GM19467 (cell line): ENCODE data around the gene APLP2.
"Not testable (repeated sequence)": the region's sequence is repeated elsewhere in the genome, so short reads cannot be mapped to it uniquely, and the experiment has no call there.

ENCODE experiments used
- ATAC-seq: cut with Tn5 transposase; IDR thresholded peaks from one replicate; pipeline ENCODE4 v1.9.1; 2021; ENCODE audit warnings: mild to moderate bottlenecking, moderate library complexity; ENCODE audit not compliant: unreplicated experiment

The APLP2 gene

DNA sequence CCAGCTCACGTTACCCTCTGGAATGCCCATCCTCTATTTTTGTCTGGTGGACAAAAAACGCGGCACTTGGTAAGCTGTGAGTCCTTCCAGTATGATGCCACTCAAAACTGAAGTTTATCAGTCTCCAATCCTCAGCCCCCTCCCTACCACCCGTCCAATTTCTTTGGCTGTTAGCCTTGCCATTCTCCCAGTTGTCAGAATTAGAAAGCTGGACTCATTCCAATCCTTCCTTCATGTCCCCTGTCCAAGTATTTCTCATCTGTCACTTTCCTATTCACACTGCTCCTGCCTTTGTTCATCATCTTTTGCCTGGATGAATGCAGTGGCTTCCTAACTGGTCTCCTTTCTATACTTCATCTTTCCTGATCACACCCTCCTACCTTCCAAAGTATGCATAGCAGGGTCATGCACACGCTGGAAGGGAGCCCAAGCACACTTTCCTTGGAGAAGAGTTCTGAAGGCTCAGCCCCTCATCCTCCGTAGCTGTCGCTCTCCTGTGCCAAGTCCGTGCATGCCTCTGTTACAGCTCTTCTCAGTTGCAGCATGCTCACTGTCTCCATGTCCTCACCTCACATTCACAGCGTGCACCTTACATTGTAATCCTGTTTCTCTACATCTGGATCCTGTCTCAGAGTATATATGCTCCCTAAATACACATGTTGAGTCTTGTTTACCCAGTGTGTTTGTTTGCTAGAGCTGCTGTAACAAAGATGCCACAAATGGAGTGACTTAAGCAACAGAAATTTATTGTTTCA lies 19.4 kb downstream of the APLP2 start:
- ATAC-seq: no peak

DNA sequence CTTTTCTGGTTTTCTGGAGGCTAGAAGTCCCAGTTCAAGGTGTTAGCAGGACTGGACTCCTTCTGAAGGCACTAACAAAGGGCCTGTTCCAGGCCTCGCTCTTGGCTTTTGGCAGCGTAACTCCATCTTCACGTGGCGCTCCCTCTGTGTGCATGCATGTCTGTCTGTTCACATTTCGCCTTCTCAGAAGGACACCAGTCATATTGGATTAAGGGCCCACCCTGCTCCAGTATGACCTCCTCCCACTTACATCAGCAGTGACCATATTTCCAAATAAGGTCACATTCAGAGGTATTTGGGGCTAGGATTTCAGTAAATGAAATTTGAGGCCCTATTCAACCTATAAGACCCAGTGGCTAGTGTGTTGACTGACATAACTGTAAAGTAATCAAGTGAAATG lies 20.0 kb downstream of the APLP2 start:
- ATAC-seq: no peak

DNA sequence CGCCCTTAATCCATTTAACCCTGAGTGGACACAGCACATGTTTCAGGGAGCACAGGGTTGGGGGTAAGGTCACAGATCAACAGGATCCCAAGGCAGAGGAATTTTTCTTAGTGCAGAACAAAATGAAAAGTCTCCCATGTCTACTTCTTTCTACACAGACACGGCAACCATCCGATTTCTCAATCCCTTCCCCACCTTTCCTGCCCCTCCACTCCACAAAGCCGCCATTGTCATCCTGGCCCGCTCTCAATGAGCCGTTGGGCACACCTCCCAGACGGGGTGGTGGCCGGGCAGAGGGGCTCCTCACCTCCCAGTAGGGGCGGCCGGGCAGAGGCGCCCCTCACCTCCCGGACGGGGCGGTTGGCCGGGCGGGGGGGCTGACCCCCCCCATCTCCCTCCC lies 20.8 kb downstream of the APLP2 start:
- ATAC-seq: not testable (repeated sequence)

DNA sequence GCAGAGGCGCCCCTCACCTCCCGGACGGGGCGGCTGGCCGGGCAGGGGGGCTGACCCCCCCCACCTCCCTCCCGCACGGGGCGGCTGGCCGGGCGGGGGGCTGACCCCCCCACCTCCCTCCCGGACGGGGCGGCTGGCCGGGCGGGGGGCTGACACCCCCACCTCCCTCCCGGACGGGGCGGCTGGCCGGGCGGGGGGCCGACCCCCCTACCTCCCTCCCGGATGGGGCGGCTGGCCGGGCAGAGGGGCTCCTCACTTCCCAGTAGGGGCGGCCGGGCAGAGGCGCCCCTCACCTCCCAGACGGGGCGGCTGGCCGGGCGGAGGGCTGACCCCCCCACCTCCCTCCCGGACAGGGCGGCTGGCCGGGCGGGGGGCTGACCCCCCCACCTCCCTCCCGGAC lies 21.5 kb downstream of the APLP2 start:
- ATAC-seq: not testable (repeated sequence)

DNA sequence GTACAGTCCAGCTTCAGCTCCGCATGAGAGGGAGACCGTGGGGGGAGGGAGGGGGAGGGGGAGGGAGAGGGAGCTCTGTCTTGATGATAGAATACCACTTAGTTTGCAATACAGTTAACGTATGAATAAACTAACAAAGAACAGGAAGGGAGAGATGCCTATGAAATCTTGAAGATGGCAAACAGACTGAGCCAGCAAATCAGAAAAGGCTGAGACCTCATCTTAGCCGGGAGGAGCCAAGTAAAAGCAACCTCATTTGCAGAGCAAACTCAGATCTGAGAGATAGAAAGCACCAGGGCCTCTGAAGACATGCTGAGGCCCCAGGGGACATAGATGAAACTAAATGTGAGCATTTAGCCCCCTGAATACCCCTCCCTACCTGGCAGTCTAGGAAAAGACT lies 23.0 kb downstream of the APLP2 start:
- no peak for ATAC-seq

DNA sequence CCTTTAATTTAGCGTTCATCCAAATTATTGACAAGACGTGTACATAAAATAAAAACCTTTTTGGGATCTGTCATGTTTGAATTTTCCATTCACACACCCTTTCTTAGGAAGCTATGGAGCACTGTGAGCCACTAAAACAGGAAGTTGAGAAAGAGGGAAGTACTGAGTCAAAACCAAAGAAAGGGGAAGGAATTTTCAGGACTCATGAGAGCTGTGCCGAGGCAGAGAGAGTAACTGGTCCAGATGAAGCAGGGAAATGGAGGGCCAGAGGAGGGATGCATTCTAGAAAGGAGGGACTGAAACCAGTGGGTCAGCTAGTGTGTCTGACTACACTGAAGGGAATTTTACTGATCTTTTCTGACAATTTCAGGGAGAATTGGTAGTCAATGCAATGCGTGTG lies 24.9 kb downstream of the APLP2 start:
- ATAC-seq: no peak

DNA sequence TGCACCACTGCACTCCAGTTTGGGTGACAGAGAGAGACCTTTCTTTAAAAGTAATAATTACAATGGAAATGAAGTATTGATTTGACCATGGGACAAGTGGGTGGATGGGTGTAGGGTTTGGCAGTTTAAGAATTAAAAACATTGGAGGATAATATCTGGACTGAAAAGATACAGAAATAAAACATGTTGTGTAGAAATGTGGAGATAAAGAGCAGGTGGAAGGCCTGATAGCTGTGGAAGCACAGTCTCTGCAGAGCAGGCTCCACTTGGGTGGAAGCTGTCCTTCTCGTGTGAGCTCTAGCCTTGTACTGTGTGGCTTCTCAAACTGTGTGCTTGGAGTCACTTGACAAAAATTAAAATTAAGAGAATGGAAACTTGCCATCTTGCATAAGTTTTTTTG lies 25.6 kb downstream of the APLP2 start:
- ATAC-seq: no peak

DNA sequence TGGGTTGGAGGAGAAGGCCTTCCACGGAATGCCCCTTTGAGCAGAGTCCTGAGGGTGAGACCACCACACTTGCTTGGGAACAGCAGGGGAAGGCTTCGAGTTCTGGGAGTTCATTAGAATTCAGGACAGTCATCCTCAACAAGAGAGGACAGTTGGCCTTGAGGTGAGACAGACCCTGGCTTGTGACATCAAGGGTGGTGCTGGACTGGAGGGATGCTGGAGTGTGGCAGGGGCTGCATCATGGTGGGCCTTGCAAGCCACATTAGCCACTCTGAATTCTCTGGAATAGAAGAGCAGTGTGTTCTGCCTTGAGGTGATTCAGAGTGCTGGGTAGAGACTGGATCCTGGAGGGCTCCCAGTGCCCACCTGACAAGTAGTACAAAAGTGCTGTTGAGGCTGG lies 26.3 kb downstream of the APLP2 start:
- ATAC-seq: no peak

DNA sequence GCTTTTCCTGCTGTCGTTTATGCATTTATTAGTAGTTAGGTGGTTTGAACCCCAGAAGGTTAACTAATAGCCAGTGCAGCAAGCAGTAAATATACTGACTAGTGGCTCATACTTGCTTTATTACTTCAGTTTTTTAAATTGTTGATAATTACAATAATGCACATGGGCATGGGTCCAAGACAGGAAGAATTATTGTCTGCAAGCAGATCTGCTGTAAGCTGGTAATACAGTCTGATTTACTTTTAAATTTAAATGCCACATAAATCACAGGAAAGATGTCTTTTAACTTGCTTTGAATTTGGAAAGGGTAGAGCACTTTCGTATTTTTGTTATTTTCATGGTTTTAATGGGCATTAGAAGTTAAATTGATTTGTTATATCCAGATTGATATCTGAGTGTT lies 27.1 kb downstream of the APLP2 start:
- no peak for ATAC-seq

DNA sequence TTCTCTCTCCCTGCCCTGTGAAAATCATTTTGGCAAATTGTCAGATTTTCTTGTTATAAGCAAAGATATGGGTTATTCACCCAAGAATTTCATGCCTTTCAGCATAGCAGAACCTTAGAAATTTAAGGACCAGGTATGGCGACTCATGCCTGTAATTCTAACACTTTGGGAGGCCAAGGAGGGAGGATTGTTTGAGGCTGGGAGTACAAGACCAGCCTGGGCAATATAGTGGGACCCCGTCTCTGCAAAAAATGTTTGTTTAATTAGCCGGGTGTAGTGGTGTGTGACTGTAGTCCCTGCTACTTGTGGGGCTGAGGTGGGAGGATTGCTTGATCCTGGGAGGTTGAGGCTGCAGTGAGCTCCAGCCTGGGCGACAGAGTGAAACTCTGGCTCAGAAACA lies 27.6 kb downstream of the APLP2 start:
- no peak for ATAC-seq

DNA sequence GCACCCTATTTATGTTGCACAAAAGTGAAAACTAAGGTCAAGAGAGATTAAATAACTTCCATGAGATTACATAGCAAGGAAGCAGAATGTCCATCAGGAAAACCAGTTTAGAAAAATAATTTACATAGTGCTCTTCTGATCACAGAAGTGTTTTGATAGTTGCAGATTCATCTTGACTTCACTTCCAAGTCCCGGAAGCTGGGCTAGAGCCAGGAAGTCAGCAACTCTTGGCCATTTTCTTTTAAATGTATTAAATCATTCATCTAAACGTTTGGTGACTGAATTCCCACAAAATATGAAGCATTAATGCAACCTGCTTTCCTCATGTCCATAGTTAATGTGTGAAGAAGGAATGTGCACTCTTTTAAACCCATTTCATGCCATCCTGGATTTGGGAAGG lies 29.7 kb downstream of the APLP2 start:
- ATAC-seq: no peak

DNA sequence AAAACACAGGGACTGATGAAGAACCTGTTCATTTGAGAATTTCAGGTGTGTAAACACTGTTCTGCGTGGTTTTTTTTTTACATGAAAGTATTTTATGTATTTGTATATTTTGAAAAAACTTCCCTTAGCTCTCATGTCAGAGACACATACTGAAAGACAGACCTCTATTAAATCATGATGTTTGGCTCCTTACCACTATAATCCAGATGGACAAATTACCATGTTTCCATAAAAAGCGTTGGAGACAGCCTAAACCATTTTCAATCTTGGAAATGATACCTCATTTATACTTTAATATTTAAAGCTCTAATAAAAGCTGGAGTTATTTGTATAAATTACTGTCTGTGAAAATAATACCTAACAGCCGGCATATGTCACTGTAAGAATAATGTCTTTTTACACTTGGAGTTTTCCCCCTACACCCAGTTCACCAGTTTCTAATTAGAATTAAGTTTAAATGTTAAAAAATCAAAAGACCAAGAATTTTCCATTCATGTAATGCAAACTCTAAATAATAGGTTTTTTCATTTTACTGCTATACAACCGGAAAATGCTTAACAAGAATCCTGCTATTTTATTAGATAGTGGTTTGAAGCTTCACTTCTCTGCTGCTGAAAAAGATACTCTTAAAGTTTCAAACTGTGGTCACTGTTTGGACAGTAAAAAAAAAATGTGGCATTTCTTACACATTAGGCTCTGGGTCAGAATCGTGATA lies 30.8 kb downstream of the APLP2 start:
- no peak for ATAC-seq

DNA sequence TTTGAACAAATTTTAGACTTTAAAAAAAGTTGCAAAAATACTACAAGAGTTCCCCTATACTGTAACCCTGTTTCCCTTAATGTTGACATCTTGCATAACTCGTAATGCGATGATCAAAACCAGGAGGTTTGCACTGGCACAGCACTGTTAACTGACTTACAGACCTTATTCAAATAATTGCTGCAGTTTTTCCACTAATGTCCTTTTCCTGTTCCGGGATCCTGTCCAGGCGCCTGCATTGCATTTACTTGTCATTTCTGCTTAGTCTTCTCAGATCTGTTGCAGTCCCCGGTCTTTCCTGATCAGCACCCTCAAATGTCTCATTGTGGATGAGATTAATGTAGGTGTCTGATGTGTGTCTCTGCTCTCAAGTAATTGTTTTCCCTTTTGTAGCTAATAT lies 32.0 kb downstream of the APLP2 start:
- ATAC-seq: no peak

DNA sequence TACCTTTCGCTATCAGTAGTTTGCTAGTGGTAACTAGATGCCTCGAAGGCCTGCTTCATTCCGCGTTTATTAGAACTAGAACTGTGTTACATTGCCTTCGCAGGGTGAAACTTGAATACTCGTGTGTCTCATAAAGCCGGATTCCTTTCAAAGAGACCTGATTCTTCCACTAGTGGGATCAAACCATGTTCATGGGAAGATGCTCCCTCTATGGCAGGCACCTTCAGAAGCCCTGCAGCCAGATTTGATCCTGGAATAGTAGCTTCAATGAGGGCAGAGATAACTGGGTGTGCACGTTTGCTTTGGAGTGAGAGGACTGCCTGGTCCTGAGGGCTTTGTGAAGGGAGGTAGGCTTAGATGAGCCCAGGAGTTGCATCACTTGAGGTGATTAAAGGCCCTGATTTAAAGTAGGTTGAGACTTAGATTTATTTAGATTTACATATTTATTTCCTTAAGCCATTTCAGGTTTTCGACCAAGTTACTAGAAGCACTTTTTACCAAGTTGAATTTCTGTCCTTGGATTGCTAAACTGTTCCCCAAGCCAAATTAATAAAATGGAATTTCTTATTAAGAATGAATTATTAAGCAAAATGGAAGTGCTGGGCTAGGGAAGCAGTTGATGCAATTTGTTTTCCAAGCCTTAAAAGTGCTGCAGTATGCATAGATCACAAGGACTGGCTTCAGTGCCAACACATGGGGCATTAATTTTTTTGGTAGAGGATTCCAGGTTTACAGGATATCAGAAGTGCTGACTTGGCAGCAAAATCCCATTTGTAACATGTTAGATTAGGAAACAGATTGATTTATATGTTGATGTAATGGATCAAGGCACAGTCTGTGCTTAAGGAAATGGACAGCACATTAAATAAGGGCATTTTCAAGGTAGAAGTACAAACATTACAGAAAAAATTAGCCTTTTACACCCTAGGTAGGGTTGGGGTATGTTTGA lies 32.9 kb downstream of the APLP2 start:
- ATAC-seq: no peak

DNA sequence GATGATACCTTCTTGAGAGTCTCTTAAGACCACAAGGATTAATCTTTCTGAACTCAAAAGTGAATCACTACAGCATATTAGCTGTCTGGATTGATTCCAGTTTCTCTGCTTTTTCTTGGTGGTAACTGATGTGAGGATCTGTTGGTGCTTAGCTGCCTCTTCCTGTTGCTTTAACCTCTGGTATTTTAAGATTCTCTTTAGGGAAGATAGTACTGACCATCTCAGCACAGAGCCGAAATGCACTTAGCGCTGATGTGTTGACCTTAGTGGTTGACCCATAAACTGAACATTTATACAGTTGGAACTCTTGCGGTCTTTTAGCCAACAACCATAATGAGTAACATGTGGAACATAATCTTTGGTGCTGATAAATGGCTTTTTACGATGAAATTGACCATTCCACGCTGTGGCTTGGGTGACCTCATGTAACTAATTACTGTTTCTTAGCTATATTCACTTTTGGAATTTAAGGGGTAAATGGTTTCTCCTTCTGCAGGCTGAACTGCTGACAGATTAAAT lies 33.7 kb downstream of the APLP2 start:
- no peak for ATAC-seq

DNA sequence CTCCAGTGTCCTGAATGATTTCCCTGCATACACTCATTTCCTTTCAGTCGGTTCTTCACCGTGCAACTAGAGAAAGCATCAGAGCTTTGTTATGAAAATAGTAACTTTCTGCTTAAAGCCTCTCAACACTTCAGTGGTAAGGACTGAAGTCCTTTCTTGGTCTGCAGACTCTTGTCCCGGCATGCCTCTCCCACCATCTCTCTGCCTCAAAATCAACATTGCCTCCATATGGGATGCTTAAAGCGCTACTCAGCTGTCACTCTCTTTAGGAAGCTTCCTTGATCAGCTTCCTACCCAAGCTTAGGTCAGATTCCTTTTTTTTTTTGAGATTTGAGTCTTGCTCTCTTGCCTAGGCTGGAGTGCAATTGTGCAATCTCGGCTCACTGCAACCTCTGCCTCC lies 36.7 kb downstream of the APLP2 start:
- no peak for ATAC-seq

DNA sequence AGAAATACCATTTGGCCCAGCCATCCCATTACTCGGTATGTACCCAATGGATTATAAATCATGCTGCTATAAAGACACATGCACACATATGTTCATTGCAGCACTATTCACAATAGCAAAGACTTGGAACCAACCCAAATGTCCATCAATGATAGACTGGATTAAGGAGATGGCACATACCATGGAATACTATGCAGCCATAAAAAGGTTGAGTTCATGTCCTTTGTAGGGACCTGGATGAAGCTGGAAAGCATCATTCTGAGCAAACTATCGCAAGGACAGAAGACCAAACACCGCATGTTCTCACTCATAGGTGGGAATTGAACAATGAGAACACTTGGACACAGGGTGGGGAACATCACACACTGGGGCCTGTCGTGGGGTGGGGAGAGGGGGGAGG lies 39.0 kb downstream of the APLP2 start:
- not testable (repeated sequence) for ATAC-seq

DNA sequence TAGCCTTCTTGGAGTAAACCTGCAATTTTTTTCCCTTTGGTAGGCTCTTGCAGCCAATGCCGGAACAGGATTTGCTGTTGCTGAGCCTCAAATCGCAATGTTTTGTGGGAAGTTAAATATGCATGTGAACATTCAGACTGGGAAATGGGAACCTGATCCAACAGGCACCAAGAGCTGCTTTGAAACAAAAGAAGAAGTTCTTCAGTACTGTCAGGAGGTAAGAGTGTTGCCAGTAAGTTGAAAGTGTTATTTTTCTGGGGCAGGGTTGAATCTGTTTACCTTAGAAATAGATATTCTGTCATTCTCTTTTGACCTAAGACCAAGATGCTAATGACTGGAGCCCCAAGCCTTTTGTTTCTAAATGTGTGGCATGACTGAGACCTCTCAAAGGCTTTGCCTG lies 39.7 kb downstream of the APLP2 start:
- ATAC-seq: no peak

DNA sequence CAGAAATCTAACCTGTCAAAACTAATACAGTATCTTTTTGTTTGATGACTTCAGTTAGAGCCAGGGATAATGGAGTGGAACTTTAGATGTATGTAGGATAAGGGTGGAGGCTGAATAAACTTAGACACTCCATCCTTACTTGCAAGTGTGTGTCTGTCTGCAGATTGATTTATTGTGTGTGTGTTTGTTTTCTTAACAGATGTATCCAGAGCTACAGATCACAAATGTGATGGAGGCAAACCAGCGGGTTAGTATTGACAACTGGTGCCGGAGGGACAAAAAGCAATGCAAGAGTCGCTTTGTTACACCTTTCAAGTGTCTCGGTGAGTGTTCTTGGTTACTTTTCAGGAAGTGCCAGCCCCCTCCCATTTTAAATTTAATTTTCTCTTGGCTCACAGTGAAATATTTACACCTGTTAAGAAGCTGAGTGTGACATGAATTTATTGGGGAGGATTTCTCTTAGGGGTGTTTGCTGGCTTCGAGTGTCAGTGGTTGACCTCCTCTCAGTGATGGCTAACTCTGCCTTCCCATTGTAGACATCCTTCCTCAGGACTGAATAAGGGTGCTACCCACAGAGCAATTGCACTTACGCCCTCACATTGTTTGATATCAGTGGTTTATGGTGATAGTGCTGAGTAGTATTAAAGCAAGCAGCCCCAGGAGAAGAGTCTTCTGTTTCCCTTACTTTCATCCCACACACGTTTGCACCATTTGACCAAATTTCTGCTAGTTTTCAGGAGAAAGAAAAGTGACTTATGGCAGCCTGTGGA lies 40.8 kb downstream of the APLP2 start:
- no peak for ATAC-seq

DNA sequence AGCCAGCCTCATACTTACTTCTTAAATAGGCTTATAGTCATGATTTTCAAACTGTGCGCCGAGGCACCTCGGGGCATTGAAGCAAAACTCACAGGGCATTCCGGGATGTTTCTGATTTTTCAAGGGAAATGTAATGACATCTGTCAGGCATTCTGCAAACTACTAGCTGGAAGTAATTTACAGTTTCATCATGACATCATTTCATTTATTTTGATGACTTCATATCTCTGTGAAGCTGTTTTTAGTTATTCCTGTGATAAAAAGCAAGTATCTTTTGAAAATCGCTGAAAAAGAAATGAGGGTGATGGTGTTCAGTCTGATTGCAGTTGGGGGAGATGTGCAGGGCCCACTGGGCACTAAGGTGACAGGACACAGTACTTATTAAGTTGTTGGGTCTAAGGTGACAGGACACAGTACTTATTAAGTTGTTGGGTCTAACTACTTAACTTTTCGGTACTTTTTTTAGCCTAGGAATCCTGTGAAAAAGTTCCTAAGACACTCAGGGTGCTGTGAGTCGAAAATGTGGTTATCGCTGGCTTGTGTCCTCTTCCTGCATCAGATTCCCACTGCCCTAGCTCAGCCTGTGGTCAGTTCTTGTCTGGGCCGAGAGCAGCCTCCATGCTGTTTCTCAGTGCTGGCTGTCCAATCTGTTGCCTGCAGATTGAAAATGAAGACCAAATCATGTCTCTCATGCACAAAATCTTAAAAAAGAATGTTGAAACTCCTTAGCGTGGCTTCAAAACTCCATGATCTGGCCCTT lies 42.6 kb downstream of the APLP2 start:
- ATAC-seq: no peak
